ENCODE measurements around the gene KRTAP12-3. TPM values are rescaled to one million over a fixed set of nuclear protein-coding genes. Genes with fewer than 3 reads are reported as not detected.
"Not testable (repeated sequence)": the region's sequence is repeated elsewhere in the genome, so short reads cannot be mapped to it uniquely, and the experiment has no call there.

KRTAP12-3 gene
- total RNA-seq, 2 donors from 2014 or later = not detected

GRCh38 chr21:44653656-44654575 lies 3.8 kb upstream of the KRTAP12-3 start:
- no peak for TF ChIP-seq CTCF (IDR thresholded peaks at IDR 0.05)
- H3K27me3 ChIP-seq = no peaks in the 10 kb centered on the region
- H3K4me1 ChIP-seq = no peaks in the 10 kb centered on the region
- H3K4me3 ChIP-seq = no peak overlapping the region
- no peak overlapping the region for H3K27ac ChIP-seq
- H3K36me3 ChIP-seq = no peaks in the 10 kb centered on the region
- peak; percentile 34 for DNase-seq (ENCODE audit: low spot score)
- peaks cover 0 to 9% of the 10 kb centered on the region in 2 donors for H3K9me3 ChIP-seq

- H3K27ac ChIP-seq = no peak within 1 kb of the TSS
- TF ChIP-seq CTCF (IDR thresholded peaks at IDR 0.05) = no peak
- no peaks in the 10 kb centered on the region for H3K27me3 ChIP-seq
Measured at GRCh38 chr21:44654576-44655175, 3.1 kb upstream of the KRTAP12-3 start, which contains the start of gene KRTAP12-4. TSS of gene KRTAP12-4 (minus strand) at chr21:44654659. CDS start at chr21:44654614, 45 bp downstream.

GRCh38 chr21:44656868-44657267 lies 864 bp upstream of the KRTAP12-3 start:
- TF ChIP-seq CTCF (IDR thresholded peaks at IDR 0.05) = no peak
- H3K27ac ChIP-seq = no peak overlapping the region
- no peaks in the 10 kb centered on the region for H3K36me3 ChIP-seq
- no peak for DNase-seq (ENCODE audit: low spot score)
- no peaks in the 10 kb centered on the region for H3K4me1 ChIP-seq
- H3K27me3 ChIP-seq = no peaks in the 10 kb centered on the region
- peaks cover 0 to 9% of the 10 kb centered on the region in 2 donors for H3K9me3 ChIP-seq
- H3K4me3 ChIP-seq = no peak overlapping the region

More at GRCh38 chr21:44654576-44655175, 3.1 kb upstream of the KRTAP12-3 start, which contains the start of gene KRTAP12-4:
- Histone ChIP-seq H3K4me1 (no peaks in the 10 kb centered on the region), H3K4me3 (no peak within 1 kb of the TSS), H3K36me3 (no peaks in the 10 kb centered on the region), H3K9me3 (peaks cover 0 to 9% of the 10 kb centered on the region in 2 donors)
- DNase-seq (ENCODE audit: low spot score) = no peak

- Histone ChIP-seq H3K36me3 (no peaks in the 10 kb centered on the region), H3K4me3 (no peak overlapping the region), H3K27me3 (no peaks in the 10 kb centered on the region), H3K27ac (no peak overlapping the region), H3K4me1 (no peaks in the 10 kb centered on the region), H3K9me3 (peaks cover 0 to 9% of the 10 kb centered on the region in 2 donors)
- TF ChIP-seq CTCF (IDR thresholded peaks at IDR 0.05) = no peak
- no peak for DNase-seq (ENCODE audit: low spot score)
Measured at GRCh38 chr21:44658541-44658910, 794 bp downstream of the KRTAP12-3 start.

- DNase-seq (ENCODE audit: low spot score) = no peak
- no peak for TF ChIP-seq CTCF (IDR thresholded peaks at IDR 0.05)
- peaks cover 0 to 9% of the 10 kb centered on the region in 2 donors for H3K9me3 ChIP-seq
- no peaks in the 10 kb centered on the region for H3K4me1 ChIP-seq
- no peak overlapping the region for H3K27ac ChIP-seq
- no peaks in the 10 kb centered on the region for H3K36me3 ChIP-seq
- no peak overlapping the region for H3K4me3 ChIP-seq
- H3K27me3 ChIP-seq = no peaks in the 10 kb centered on the region
Measured at GRCh38 chr21:44658913-44659595, 1.3 kb downstream of the KRTAP12-3 start.

GRCh38 chr21:44661567-44661966 lies 3.8 kb downstream of the KRTAP12-3 start:
- not testable (repeated sequence) for H3K4me3 ChIP-seq; H3K36me3 ChIP-seq; H3K9me3 ChIP-seq; H3K27ac ChIP-seq; H3K27me3 ChIP-seq; DNase-seq (ENCODE audit: low spot score); H3K4me1 ChIP-seq
